DMS53 treated with DMSO at 0.1 percent for 48 hours (cell line): ENCODE data around the gene FAM98B.
"Not testable (repeated sequence)": the region's sequence is repeated elsewhere in the genome, so short reads cannot be mapped to it uniquely, and the experiment has no call there.

ENCODE experiments used
- DNase-seq: peaks from one replicate; lab custom pipeline; 2025; ENCODE audit not compliant: unreplicated experiment; lab: John Stamatoyannopoulos, UW

FAM98B gene

DNA sequence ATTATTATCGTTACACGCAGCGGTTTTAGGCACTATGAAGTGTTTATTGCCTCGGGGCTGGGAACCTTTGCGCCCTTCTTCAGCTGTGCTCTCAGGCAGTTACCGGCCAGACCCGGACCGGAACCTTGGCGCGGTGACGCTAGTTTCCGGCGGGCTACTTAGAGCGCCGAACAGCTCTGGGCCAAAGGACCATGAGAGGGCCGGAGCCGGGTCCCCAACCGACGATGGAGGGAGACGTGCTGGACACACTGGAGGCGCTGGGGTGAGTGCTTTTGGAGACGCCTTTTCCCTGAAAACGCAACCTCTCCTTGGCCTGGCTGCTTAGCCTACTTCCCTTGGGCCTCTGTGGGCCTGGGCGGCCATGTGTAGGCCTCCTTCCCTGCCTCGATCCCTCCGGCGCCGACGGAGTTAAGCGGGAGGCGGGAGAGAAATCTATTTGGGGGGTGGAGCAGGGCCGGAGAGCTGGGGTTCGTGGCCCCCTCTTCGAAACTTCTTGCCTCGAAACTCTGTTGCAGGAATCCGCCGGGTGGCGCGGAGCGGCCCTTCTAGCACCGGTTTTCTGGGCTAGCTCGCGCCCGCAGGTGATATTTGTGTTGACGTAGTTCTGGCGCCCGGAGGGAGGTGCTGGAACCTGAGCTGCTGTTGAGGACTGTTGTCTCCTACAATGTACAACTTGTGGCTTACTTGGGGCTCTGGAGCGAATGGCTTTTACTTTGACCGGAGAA is at the start of gene FAM98B:
FAM98B (plus strand) TSS at position 157 of the 725 bp plus-strand sequence; CDS start at position 192, 35 bp downstream.
- DNase-seq: peak; percentile 67

GRCh38 chr15:38406436-38406835 is 47.5 kb upstream of the FAM98B start:
- DNase-seq: no peak

DNA sequence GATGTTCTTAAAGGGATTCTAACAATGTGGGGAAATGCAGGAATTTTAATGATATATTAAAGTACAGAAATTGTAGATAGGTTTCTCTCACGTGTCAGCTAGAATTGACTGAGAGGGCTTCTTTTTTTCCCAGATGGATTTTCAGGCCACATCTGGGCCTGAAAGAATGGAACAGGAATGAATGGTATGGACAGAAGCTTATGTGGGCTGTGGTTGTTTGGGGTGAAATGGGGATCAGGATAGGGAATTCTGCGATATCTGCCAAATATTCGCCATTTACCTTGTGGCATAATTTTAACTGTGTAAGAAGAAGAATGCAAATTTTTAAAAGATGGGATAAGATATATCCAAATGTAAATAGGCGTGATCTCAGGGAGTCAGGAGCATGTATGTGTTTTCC is 45.4 kb upstream of the FAM98B start:
- DNase-seq: no peak

GRCh38 chr15:38411902-38412301 is 42.0 kb upstream of the FAM98B start:
- no peak for DNase-seq

- no peak for DNase-seq
These were observed 41.5 kb upstream of the FAM98B start for GRCh38 chr15:38412466-38412865.

GRCh38 chr15:38414357-38414756 is 39.6 kb upstream of the FAM98B start:
- peak; percentile 2 for DNase-seq

GRCh38 chr15:38421069-38421690 is 32.7 kb upstream of the FAM98B start:
- no peak for DNase-seq

- DNase-seq: no peak
These were observed 29.8 kb upstream of the FAM98B start for GRCh38 chr15:38424101-38424552.

- DNase-seq: no peak
These were observed 28.7 kb upstream of the FAM98B start for GRCh38 chr15:38425269-38425668.

GRCh38 chr15:38427380-38427779 is 26.5 kb upstream of the FAM98B start:
- DNase-seq: peak; percentile 12

- DNase-seq: no peak
These were observed 23.7 kb upstream of the FAM98B start for GRCh38 chr15:38430106-38430760.

GRCh38 chr15:38436993-38437392 is 16.9 kb upstream of the FAM98B start:
- no peak for DNase-seq

DNA sequence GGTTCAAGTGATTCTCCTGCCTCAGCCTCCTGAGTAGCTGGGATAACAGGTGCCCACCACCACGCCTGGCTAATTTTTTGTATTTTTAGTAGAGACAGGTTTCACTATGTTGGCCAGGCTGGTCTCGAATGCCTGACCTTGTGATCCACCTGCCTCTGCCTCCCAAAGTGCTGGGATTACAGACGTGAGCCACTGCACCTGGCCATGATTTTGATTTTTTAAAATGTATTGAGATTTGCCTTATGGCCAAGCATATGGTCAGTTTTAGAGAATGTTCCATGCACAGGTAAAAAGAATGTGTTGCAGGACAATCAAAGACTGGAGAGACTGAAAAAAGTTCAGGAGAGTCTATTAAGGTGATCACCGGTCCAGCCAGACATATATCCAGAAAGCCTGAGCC is 16.3 kb upstream of the FAM98B start:
- not testable (repeated sequence) for DNase-seq

DNA sequence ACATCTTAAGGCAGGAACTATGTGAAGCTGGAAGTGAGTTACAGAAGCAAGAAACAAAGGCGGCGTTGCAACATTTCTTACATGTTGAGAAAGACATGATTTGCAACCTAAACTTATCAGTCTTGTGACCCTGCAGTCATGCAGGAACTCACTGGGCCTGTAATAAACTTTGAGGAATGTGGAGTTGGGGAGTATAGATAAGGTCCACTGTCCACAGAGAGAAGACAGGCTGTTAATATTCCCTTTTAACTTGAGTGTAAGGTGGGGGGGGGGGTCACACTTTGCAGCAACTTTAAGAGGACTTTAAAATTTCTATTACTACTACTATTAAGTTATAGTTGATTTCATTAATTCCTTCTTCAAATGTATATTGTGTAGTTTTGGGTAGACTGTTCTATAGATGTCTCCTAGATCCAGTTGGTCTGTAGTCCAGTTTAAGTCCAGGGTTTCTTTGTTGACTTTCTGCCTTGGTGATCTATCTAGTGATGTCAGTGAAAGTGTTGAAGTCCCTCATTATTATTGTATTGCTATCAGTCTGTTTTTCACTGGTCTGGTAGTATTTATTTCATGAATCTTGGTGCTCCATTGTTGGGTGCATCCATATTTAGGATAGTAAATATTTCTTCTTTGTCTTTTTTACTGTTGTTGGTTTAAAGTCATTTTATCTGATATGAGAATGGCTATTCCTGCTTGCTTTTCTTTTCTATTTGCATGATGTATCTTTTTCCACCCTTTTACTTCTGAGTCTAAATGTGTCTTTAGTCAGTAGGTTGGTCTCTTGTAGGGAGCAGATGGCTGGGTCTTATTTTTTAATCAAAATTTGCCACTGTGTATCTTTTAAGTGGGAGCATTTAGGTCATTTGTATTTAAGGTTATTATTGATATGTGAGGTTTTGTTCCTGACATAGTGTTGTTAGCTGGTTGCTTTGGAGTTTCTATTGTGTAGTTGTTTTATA is 15.6 kb upstream of the FAM98B start:
- DNase-seq: no peak

DNA sequence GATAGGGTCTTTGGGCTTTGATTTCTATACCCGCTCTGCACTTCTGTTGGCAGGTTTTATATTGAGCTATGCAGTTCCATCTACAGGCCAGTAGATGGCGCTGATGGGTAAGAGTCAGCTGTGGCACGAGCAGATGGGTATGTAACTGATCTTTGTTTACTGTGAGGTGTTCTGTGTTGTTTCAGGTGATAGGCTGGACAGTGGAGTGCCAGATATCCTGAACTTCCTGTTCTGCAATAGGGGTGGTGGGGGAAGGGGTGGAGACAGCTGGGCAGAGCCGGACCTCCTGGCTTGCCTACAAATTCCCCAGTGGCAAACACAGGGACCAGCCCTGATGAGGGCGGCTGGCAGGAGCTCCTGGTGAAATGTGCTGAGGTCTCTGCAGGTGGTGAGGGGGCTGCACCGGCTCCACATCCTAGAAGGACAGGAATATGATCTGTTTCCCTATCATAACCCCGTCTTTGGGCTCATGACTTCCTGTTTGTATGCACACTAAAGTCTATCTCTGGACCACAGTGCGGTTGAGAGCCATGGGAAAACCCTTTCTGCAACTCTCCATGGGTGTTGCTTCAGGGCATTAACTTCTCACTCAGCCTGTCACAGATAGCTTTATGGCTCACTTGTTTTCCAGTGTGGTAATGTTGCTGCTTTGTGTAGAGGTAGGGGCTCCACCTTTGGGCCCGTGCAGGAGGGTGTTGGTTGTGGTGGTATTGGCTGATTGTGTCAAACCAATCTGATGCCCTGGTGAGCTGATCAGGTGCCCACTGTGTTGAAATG is 13.4 kb upstream of the FAM98B start:
- DNase-seq: peak; percentile 86

DNA sequence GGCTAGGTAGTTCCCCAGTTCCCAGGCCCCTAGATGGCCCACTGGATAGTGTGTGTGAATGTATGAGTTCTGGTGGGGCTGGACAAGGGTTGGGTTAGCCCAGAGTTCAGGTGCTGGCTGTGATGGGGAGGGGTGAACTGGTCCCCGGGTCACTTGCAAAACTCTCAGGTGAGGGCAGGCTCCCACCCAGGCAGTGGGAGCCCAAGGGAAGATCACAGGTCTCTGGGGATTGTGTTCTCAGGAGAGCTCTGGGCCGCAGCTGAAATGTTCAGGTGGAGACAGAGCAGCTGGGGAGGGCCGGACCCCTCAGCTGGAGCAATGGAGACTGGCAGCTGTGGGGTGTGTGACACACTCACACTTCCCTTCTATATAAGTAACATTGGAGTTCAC is 12.8 kb upstream of the FAM98B start:
- DNase-seq: no peak

DNA sequence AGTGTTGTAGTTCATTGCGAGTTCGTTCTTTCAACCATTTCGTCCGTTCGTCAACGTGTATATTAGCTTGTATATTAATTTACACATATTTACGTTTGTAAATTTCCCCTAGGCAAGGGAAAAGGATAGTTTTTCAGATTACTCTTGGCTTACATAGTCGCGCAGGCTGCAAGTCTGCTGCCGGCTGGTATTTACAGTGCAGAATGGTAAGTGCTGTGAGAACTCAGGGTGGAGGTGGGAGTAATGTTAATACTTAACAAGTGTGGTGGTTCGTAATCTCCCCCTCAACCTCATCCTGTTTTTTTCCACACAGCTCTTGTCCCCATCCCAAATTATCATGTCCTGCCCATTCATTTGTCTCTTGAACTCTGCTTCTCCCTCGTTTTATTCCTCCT is 766 bp downstream of the FAM98B start:
- DNase-seq: no peak

- DNase-seq: peak; percentile 15
These were observed 1.2 kb downstream of the FAM98B start for GRCh38 chr15:38455092-38455491.

DNA sequence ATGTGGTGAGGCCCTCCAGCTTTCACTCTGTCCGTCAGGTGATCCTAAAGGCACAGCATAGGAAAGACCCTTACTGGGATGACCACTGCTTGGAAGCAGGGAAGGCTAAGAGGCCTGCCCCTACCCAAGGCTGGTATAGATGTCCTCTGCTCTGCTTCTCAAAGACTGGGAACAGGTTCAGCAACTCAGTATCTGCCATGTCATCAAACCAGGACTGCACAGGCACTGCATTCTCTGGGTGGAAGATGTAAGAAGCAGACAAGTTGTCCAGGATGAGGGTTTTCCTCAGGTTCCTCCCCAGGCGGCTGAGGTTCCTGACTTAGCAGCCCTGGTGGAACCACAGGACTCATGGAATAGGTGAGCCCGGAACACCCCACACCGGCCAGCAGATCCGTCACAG is 4.7 kb downstream of the FAM98B start:
- DNase-seq: no peak

DNA sequence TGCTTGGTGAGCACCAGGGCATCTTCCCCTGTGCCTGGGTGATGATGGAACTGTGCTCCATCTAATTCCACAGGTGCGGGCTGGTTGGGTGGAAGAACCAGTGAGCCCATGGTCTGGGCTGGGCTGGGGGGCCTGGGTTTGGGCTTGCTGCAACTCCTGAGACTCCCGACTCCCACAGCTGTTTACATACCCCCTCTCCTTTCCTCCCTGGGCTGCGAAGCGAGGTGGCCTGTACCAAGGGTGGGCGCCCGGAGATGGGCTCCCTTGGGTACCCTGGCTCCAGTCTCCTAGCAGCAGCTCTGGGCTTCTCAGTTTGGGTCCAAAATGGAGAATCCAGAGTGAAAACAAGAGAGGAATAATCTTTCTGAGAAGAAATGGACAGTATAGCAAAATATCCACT is 5.6 kb downstream of the FAM98B start:
- no peak for DNase-seq
